GM21515 (cell line): ENCODE results near the gene PDZRN4.
"Not testable (repeated sequence)": the region's sequence is repeated elsewhere in the genome, so short reads cannot be mapped to it uniquely, and the experiment has no call there.

Experiments
- ATAC-seq: cut with Tn5 transposase; IDR thresholded peaks from one replicate; pipeline ENCODE4 v1.9.1; 2021; ENCODE audit not compliant: unreplicated experiment

The PDZRN4 gene

DNA sequence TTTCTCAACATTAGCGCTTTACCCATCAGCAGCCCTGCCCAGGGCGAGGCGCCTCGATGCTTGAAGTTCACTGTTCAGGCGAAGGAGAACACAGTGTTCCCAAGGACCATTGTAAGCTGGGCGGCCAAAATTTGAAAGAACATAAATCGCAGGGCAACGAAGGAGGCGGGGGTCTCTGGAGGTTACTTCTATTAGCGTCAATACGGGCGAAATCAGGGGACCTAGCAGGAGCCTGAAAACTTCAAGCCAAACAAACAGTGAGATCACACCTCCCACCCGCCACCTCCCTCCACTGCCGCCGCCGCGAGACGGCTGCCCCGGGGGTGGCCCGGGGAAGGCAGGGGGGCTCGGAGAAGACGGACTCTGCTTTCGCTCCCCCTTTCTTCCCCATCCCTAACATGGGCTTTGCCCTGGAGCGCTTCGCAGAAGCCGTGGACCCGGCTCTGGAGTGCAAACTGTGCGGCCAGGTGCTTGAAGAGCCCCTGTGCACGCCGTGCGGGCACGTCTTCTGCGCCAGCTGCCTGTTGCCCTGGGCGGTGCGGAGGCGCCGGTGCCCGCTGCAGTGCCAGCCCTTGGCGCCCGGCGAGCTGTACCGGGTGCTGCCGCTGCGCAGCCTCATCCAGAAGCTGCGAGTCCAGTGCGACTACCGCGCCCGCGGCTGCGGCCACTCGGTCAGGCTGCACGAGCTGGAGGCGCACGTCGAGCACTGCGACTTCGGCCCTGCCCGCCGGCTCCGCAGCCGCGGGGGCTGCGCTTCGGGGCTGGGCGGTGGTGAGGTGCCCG, at the start of gene PDZRN4:
Gene PDZRN4 (plus strand): TSS at position 263 of the 783 bp plus-strand sequence.
- ATAC-seq = no peak

DNA sequence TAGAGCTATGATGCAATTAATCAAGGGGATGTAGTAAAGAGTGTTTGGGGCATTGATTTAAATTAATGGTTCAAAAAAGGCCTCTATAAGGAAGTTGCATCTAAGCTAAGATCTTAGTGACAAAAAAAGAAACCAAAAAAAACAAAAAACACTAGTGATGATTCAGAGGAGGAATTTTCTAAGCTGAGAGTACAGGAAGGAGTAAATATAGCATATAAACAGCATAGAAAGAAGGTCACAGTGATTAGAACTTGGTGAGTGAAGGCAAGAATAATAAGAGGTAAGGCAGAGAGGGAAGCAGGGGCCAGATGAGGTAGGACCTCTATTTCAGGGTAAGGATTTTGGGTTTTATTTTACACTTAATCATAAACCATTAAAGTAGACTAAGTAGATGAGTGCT, 48.0 kb upstream of the PDZRN4 start:
- ATAC-seq = no peak

DNA sequence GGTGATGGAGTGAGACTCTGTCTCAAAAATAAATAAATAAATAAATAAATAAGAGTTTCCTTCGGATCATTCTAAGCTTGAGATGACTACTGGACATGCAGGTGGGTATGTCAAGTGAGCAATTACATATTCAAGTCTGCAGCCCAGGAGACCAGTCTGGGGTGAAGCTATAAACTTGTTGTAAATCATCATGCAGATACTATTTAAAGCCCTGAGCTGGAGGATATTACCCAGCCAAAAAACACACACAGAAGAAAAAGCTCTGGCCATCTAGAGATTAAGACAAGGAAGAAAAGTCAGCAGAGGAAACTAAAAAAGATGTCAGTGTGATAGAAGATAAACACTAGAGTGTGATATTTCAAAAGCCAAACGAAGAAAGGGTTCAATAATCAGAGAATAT, 47.0 kb upstream of the PDZRN4 start:
- ATAC-seq = no peak

DNA sequence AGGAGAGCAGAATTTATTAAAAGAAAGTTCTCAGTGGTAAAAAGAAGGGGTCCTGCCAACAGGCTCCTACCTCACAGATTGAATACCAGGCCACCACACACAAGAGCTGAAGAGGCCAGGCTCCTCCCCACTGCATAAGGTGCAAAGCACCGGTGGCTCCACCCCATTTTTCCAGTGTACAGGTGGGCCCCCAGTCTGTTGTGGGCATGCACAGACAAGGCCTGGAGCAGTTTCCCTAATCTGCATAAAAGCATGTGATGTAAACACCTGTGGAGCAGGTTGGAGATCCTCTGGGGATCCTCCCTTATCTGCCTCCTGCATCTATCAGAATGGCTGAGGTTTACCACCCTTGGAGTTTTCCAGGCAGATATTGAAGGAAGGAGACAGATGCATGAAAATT, 45.7 kb upstream of the PDZRN4 start:
- no peak for ATAC-seq

DNA sequence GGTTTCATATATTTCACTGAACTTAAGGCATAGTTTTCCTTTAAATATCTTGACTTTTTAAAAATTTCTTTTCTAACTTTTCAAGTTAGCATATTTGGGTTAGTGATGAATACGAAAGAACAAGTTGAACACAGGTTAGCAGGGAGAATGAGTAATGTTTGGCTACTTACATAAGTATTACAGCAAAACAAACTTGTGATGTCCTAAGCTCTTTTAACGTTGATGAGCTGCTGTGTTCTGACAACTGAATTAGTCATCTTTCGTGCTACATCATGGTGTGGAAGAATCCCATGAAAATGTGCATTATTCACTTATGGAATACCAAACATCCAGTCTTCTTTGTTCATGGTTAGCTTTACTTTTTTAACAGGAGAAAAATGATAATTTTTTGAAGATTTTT, 36.3 kb upstream of the PDZRN4 start:
- no peak for ATAC-seq

DNA sequence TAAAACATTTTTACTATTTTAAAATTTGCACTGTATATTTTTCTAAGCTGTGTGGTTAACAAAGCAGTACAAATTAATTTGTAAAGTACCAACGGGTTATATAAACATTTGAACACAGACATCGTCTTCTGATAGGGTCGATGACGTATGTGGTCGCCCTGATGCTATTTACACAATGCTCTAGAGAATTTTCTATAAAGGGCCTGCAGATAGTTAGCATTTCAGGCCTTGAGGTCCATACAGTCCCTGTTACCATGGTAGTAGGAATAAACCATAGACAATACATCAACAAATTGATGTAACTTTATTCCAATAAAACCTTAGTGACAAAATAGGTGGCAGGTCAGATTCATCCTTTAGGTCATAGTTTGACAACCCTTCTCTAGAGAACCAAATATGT, 25.7 kb upstream of the PDZRN4 start:
- no peak for ATAC-seq

DNA sequence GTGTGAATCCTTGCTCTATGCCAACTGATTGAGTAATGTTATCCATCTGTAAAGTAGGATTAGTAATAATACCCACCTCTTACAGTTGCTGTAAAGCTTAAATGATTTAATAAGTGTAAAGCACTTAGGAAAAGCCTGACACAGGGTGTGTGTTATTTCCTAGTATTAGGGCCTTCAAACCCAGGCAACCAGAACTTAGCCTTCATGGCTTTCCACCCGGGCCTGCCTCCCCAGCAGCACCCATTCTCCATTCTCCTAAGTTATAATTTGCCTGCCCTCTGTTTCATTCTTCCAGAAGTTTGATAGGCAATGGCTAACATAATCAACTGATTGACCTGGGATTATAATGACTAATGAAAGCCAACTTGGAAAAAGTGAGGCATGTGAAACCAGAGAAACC, 20.4 kb upstream of the PDZRN4 start:
- no peak for ATAC-seq

- no peak for ATAC-seq
Observed at GRCh38 chr12:41174602-41175001, 13.5 kb upstream of the PDZRN4 start.

GRCh38 chr12:41179507-41179906, 8.6 kb upstream of the PDZRN4 start:
- not testable (repeated sequence) for ATAC-seq

GRCh38 chr12:41184864-41185263, 3.3 kb upstream of the PDZRN4 start:
- ATAC-seq = no peak

GRCh38 chr12:41186026-41186425, 2.1 kb upstream of the PDZRN4 start:
- ATAC-seq = no peak

GRCh38 chr12:41188841-41189394, 798 bp downstream of the PDZRN4 start:
- no peak for ATAC-seq

GRCh38 chr12:41189395-41190251, 1.5 kb downstream of the PDZRN4 start:
- no peak for ATAC-seq

DNA sequence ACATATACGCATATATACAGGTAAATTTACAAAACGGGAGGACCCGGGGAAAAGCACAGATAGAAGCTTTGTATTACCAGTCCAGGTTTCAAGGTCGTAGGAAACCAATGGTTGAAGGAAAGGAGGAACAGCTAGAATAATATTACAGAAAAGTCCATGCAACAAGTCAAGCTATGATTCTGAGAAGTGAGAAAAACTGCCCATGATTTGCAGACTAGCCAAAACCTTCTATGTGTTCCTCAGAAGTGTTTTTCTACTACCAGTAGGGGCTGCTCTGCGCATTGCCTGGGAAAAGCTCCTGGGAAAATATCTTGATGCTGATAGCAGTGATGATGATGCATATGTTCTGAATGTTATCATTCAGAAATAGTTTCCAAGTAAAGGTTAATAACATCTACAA, 2.2 kb downstream of the PDZRN4 start:
- ATAC-seq = no peak

- not testable (repeated sequence) for ATAC-seq
Observed at GRCh38 chr12:41191549-41191948, 3.4 kb downstream of the PDZRN4 start.

DNA sequence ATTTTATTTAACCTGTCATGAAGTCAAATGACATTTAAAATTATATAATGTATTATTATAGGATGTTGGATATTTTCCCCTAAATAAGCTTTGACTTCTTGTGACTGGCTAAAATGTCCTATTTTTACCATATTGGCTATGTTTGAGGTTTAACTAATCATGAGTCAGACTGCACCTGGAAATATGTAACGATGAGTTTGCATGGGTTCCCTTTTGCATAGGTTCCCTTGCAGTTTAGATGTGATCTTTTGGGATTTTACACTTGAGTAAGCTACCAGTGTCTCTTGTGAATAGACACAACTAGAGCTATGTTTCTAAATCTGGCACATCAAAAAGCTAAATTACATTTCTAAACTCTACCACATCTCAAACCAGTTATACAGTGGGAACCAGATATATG, 5.2 kb downstream of the PDZRN4 start:
- no peak for ATAC-seq

GRCh38 chr12:41202051-41202450, 13.9 kb downstream of the PDZRN4 start:
- ATAC-seq = no peak

GRCh38 chr12:41205070-41205709, 17.1 kb downstream of the PDZRN4 start:
- ATAC-seq = peak; percentile 59

GRCh38 chr12:41206298-41206697, 18.2 kb downstream of the PDZRN4 start:
- ATAC-seq = no peak

GRCh38 chr12:41211448-41211847, 23.3 kb downstream of the PDZRN4 start:
- ATAC-seq = no peak

DNA sequence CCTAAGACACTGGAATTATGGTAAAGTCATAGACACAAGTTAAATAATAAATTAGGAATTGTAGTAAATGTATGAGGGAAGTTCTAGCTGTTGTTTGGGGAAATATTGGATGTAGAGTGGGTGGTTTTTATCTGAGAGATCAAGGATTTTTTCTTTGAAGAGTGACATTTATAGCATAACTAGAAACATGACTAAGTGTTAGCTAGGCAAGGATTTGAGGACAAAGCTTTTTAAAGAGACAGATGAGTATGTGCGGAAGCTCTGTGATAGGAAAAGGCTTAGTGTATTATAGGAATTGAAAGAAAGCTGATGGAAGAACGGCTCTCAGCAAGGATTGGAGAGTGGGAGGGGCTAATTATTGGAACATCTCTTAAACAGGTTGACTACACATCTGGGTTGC, 24.5 kb downstream of the PDZRN4 start:
- ATAC-seq = no peak
